HFFc6 (cell line): ENCODE data around the gene PLA2G10. TPM values are rescaled to one million over a fixed set of nuclear protein-coding genes. Genes with fewer than 3 reads are reported as not detected.

Experiments
- DNase-seq: peaks from one replicate; pipeline ENCODE4 v3.0.0-alpha.2; 2018
- H3K27ac Mint-ChIP-seq: 2 replicates; pipeline ENCODE4 v1.8.0; 2020; ENCODE audit warnings: mild to moderate bottlenecking, mixed read lengths
- H3K27me3 Mint-ChIP-seq: 2 replicates; pipeline ENCODE4 v1.8.0; 2021; ENCODE audit warnings: mild to moderate bottlenecking, moderate library complexity, mixed read lengths; ENCODE audit not compliant: insufficient read depth
- H3K36me3 Mint-ChIP-seq: 2 replicates; pipeline ENCODE4 v1.8.0; 2021; ENCODE audit warnings: low read depth, mixed read lengths
- H3K4me1 Mint-ChIP-seq: 2 replicates; pipeline ENCODE4 v1.8.0; 2020; ENCODE audit warnings: low read depth, mixed read lengths
- H3K4me3 Mint-ChIP-seq: 2 replicates; pipeline ENCODE4 v1.8.0; 2020; ENCODE audit warnings: mild to moderate bottlenecking, moderate library complexity, mixed read lengths
- H3K9me3 Mint-ChIP-seq: 2 replicates; pipeline ENCODE4 v1.8.0; 2020; ENCODE audit warnings: mild to moderate bottlenecking, mixed read lengths
- total RNA-seq, 6 experiments: library from RNA; stranded (reverse); fragmentation: NEBNext Ultra II Directional; extraction: Animal tissue kit (Norgen Biotek cat#: 25700); gene quantifications; 2 replicates in 1 of 6; 3 replicates in 5 of 6; pipeline ENCODE4 v1.2.3, GENCODE V29; 2021
- TF ChIP-seq, protein P1 (sequence below): fragments of 200-600 bp; sonication (generic); IDR thresholded peaks from 2 replicates; pipeline ENCODE4 v1.5.0; 2021; ENCODE audit warnings: antibody characterized with exemption, mild to moderate bottlenecking

Gene PLA2G10
- total RNA-seq, 6 experiments from 2014 or later: not detected

DNA sequence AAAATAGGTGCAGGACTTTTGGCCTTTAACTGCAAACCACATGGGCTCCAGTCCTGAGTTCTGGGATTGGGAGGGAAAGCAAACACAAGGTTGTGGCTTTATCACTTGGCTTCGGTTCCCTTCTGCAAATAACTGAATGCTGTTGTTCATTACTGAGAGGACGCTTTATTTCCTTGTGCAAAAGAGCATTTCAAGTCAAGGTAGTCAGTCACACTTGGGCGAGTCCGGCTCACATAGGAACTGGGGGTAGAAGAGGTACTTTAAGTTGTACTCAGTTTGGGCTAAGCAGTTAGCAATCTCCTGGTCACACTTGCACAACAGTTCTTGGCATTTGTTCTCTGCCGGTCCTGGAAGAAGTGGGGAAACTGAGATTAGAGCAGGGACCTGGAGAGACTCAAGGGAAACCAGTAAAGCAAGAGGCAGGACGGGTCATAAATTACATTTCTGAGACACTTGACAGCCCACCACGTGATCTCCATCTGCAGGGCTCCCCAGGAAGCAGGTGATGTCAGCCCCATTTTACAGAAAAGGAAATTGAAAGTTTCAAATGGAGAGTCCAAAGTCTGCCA is 21.6 kb downstream of the PLA2G10 start:
- Mint-ChIP-seq H3K27me3 (no peaks in the 10 kb centered on the region; the same call in 1 of the 2 replicates), H3K27ac (no peak overlapping the region), H3K36me3 (peaks cover 9% of the 10 kb centered on the region), H3K4me1 (peaks cover 9% of the 10 kb centered on the region), H3K9me3 (no peaks in the 10 kb centered on the region), H3K4me3 (no peak overlapping the region)
- TF ChIP-seq, protein P1, sequence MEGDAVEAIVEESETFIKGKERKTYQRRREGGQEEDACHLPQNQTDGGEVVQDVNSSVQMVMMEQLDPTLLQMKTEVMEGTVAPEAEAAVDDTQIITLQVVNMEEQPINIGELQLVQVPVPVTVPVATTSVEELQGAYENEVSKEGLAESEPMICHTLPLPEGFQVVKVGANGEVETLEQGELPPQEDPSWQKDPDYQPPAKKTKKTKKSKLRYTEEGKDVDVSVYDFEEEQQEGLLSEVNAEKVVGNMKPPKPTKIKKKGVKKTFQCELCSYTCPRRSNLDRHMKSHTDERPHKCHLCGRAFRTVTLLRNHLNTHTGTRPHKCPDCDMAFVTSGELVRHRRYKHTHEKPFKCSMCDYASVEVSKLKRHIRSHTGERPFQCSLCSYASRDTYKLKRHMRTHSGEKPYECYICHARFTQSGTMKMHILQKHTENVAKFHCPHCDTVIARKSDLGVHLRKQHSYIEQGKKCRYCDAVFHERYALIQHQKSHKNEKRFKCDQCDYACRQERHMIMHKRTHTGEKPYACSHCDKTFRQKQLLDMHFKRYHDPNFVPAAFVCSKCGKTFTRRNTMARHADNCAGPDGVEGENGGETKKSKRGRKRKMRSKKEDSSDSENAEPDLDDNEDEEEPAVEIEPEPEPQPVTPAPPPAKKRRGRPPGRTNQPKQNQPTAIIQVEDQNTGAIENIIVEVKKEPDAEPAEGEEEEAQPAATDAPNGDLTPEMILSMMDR: no peak
- no peak for DNase-seq

DNA sequence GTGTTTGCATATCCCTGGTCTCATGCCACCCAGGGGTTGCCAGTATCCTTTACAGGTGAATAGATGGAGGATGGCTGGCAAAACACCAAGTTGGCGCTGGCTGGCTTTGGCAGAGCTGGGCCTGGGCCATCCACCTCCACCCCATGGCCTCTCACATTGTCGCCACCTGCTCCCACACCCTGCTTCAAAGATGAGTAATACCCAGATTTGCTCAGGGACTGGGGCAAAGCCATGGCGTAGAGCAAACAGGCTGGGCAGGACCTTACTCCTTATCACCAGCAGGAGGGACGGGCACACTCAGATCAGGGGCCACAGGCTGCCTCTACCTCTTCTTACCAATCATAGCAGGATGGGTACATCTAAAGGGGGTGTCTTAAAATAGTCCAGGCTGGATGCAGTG is 24.3 kb downstream of the PLA2G10 start:
- TF ChIP-seq, protein P1: no peak
- Mint-ChIP-seq H3K27ac (no peak overlapping the region), H3K9me3 (no peaks in the 10 kb centered on the region), H3K4me3 (no peak overlapping the region), H3K27me3 (no peaks in the 10 kb centered on the region; the same call in 1 of the 2 replicates), H3K36me3 (peaks cover 29% of the 10 kb centered on the region), H3K4me1 (no peaks in the 10 kb centered on the region; the same call in 1 of the 2 replicates)
- DNase-seq: no peak

DNA sequence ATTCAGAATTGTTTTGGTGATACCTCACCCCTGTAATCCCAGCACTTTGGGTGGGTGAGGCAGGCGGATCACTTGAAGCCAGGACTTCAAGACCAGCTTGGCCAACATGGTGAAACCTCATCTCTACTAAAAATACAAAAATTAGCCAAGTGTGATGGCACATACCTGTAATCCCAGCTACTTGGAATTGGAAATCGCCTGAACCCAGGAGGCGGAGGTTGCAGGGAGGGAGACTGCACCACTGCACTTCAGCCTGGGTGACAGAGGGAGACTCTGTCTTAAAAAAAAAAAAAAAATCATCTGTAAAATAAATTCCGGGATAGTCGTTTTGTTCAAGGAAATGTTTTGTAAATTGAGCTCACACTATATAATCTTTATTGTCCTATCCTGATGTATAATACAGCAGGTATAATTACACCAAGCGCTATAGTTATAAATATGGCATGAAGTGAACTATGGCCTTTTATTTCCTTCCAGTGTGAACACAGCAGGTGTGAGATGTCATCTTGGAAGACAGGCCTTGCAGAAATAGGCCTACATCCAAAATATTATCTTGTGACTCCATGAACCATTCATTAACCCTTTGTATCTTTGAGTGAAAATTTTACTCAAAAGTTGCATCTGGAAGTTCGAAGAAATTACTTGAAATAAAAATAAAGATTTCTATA is 25.4 kb downstream of the PLA2G10 start:
- Mint-ChIP-seq H3K4me1 (no peaks in the 10 kb centered on the region), H3K9me3 (no peaks in the 10 kb centered on the region), H3K27ac (no peak overlapping the region), H3K4me3 (no peak overlapping the region), H3K27me3 (no peaks in the 10 kb centered on the region; the same call in 1 of the 2 replicates), H3K36me3 (peaks cover 37% of the 10 kb centered on the region)
- TF ChIP-seq, protein P1: no peak
- DNase-seq: no peak

DNA sequence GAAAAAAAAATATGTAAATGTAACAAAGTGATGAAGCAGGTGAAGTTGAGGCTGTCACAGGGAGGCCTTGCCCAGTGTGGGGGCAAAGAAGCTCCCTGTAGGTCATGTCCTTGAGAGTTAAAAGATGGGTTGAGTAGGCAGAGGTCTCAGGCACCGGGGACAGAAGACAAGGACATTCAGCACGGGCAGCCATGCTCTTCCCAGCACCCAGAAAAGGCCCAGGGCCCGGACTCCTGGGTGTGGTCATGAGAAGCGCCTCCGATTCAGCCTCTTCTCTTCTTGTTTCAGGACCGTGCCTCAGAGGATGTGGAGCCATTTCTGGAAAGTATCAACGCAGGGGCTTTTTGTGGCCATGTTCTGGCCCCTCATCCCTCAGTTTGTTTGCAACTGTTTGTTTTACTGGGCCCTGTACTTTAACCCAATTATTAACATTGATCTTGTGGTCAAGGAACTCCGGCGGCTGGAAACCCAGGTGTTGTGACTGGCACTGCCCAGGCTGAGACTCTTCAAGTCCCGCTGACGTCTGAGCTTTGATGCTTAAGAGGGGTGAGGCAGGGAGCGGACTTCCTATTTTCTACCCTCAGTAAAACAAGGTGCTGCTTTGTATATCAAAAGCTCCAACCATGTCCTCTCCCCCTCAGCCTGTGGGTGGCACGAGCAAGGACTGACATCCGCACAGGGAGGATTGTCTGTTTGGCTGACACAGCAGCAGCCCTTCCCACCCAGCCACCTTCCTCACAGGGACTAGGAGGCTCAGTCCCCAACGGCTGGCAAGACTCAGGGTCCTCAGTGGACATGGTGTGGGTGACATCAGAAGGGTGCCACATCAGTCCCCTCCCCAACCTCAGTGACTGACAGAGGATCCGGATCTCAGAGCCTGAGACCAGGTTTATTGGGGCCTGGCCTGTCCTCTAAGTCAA is 26.5 kb downstream of the PLA2G10 start:
- Mint-ChIP-seq H3K27me3 (no peaks in the 10 kb centered on the region; the same call in 1 of the 2 replicates), H3K36me3 (peaks cover 40% of the 10 kb centered on the region), H3K4me3 (no peak overlapping the region), H3K27ac (no peak overlapping the region), H3K9me3 (no peaks in the 10 kb centered on the region), H3K4me1 (no peaks in the 10 kb centered on the region)
- TF ChIP-seq, protein P1: no peak
- DNase-seq: no peak

DNA sequence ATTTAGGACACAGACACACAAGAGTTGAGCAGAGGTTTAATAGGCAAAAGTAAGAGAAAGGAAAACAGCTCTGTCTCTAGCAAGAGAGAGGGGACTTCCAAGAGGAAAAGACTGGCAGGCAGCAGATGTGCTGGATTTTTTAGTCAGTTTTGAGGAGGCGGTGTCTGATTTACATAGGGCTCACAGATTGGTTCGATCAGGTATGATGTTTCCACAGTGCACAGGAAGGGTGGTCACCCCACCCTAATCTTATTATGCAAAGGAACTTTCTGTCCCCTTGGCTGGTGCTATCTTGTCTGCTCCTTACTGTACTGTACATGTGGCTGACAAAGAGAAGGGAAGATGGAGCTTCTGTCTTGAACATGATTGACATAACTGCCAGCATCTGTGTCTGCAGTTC is 36.0 kb downstream of the PLA2G10 start:
- peaks cover 3% of the 10 kb centered on the region for H3K27me3 Mint-ChIP-seq
- H3K27ac Mint-ChIP-seq: no peak overlapping the region; the same call in 1 of the 2 replicates
- TF ChIP-seq, protein P1: no peak
- peaks cover 12% of the 10 kb centered on the region for H3K36me3 Mint-ChIP-seq
- no peak for DNase-seq
- no peaks in the 10 kb centered on the region for H3K4me1 Mint-ChIP-seq
- H3K9me3 Mint-ChIP-seq: no peaks in the 10 kb centered on the region
- no peak overlapping the region for H3K4me3 Mint-ChIP-seq
